ENCODE measurements around the gene OR10G3.

OR10G3 gene

DNA sequence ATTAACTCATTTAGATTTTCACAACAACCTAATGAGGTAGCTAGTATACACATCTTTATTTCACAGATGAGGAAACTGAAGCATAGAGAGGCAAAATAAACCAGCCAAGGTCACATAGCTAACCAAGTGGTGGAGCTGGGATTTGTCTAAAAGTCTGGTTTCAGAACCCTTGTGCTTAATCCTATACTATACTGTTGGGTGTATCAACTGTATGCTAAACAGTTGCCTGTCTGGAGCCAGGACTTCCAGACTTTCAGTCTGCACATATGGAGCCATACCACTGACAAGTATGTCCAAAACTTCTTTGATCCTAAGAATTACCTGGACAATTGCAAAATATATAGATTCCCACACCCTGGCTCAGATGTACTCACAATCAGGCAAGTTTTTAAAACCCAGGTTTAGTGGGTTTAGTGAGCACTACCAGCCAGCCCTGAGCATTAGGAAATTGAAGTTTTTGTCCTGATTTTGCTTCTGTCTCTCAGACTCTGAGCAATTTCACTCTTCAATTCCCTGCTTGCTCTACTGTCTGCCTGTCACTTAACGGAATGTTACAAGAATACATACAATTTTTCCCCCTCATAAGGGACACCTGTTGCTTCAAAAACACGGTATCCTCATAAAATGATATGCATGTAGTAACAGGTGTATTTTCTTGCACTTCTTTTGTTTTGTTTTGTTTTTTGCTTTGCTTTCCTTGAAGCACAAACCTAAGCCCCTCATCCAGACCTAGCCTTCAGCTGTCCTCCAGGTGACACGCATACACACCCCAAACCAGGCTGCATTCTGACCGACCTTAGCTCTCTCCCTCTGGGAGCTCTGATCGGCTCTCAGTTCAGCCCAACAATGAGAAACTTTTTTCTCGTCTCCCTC lies 44.1 kb downstream of the OR10G3 start:
- no peak for DNase-seq (ENCODE audit: low read depth)

- DNase-seq (ENCODE audit: low read depth), result no peak
Observed at GRCh38 chr14:21534576-21534975, 45.3 kb downstream of the OR10G3 start.

DNA sequence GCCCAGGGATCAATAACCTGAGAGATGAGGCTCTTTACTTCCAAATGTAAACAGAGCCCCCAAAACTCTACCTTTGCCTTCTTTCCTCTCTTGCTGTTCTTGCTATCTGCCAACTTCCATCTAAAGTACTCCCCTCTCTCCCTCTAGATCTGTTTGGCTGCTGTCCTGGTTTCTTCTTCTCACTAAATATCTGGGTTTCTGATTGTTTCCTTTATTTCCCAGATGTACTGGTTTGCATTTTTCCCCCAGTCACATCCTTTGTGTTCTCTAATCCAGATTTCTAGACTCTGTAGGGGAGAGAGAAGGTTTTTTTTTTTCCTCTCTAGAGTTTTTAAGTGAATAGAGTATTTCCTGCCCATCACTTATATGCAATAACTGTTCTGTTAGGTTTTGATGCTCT lies 46.6 kb downstream of the OR10G3 start:
- no peak for DNase-seq (ENCODE audit: low read depth)

- no peak for DNase-seq (ENCODE audit: low read depth)
Observed at GRCh38 chr14:21529515-21529914, 50.4 kb downstream of the OR10G3 start.

- DNase-seq (ENCODE audit: low read depth), result no peak
Observed at GRCh38 chr14:21528381-21529348, 51.2 kb downstream of the OR10G3 start.

- no peak for DNase-seq (ENCODE audit: low read depth)
Observed at GRCh38 chr14:21527318-21527679, 52.6 kb downstream of the OR10G3 start.

DNA sequence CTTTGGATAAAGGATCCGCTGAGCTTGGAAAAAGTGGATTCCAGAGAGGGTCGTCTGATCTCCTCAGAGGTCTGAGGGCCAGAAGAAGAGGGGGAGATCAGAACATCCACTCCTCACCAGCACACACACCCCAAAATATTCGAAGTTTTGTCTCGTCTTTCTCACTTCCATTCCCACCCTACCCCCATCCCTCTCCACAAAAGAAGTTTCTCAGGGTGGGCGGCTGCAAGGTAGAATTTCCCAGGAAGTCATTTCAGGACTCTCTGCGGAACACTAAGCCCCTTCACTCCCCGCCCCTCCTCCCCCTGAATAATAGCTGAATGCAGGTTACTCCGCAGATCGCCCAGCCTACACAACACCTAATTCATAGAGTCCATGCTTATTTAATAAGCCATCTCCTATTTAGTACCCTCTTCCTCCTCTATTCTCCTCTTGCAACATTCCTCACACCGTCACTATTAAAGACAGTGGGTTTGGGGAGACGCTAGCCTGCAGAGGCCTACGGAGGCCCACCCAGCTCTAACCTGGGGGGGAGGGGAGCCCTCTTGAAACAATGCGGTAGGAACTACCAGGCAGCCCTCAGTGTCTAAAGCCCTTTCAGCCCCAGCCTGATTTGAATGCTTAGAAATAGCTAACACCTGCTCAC lies 53.1 kb downstream of the OR10G3 start:
- DNase-seq (ENCODE audit: low read depth), result no peak

GRCh38 chr14:21525962-21526671 lies 53.8 kb downstream of the OR10G3 start, which contains the start of gene SALL2:
TSS of gene SALL2 (minus strand) at chr14:21526346. CDS start at chr14:21526127, 219 bp downstream.
- DNase-seq (ENCODE audit: low read depth), result peak; percentile 62

DNA sequence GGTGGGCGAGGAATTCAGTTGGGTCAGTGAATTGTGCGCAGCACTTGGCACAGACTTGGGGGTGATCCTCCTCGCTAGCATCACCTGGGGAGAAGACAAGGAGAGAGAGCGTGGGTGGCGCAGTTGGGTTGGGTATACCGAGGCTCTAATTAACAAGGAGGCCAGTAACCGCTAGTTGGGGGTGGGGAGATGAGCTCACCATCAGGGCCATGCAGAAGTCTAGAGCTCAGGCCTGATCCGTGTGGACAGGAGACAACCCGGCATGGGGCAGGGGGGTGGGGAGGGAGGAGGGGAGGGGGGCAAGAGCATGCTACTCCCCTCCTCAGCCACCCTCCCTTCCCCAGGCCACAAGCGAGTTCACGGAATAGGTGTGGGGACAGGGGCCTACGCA lies 54.3 kb downstream of the OR10G3 start:
- DNase-seq (ENCODE audit: low read depth), result no peak

DNA sequence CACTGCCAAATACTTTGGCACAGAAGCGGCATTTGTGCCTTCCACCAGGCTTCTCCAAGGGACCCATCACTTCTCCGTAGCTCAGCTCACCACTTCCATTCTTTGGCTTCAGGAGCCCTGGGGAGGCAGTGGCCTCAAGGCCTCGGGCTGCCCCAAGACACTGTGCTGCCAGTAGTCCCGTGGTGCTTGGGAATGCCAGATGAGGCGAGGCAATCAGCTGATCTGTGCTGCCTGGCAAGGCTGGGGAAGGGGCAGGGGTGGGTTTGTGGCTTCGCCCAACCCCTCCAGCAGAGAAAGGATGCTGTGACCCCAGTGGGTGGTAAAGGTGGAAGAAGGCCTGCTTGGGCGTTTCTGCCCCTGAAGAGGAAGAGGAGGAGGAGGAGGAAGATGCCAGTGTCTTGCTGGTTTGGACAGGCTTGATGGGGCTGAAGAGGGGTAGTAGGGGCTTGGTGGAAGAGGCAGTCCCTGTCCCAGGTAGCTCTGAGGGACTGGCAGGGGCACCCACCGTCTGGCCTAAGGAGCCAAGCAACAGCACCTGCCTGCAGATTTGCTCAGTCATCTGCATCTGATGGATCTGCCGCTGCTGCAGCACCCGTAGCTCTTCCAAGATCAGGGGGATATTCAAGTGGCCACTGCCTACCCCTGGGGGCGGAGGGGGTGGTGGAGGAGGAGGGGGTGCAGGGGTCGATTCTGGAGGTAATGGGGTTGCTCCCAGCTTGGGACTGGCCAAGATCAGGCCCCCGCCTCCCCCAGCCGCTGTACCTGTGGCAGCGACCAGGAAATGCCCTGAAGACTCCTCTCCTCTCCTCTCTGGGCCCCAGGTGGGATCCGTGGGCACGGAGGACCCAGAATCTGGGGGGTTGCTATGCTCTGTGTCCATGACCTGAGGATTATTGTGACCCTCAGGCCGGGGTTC lies 55.0 kb downstream of the OR10G3 start:
- DNase-seq (ENCODE audit: low read depth), result no peak

GRCh38 chr14:21523203-21523602 lies 56.7 kb downstream of the OR10G3 start:
- DNase-seq (ENCODE audit: low read depth), result no peak

DNA sequence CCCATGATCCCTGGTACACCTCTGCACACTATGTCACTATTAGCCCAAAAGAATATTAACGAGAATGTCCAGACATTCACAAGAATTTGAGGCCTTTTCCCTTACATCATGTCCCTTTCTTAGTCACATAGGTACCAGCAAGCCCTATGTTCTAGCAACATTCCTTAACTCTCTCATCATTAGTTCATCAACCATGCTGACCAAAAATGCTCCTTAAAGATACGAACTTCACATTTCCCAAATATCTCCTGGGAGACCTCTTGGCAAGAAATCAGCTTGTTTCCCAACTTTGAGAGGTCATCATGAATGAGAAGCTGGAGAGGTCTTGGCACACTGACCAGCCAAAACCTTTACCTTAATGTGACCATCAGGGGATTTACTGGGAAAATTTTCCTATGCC lies 58.4 kb downstream of the OR10G3 start:
- no peak for DNase-seq (ENCODE audit: low read depth)

- no peak for DNase-seq (ENCODE audit: low read depth)
Observed at GRCh38 chr14:21520767-21521166, 59.1 kb downstream of the OR10G3 start.

GRCh38 chr14:21518725-21519124 lies 61.2 kb downstream of the OR10G3 start:
- no peak for DNase-seq (ENCODE audit: low read depth)

All from activated T-cell treated with anti-CD3 and anti-CD28 coated beads for 48 hours (primary cell).